ENCODE results near the gene RBBP8. TPM values are rescaled to one million over a fixed set of nuclear protein-coding genes. Genes with fewer than 3 reads are reported as not detected.
A peak's percentile ranks its signal among the peaks of the same experiment; 100 is the strongest.

Gene RBBP8
- polyA plus RNA-seq, 3 donors: 5.8 to 9.6 (median 7.8) TPM

- Histone ChIP-seq H3K27ac (ENCODE audit: low read depth in 1 of 2, low read length in 2 of 2) (no peak overlapping the region), H3K79me2 (ENCODE audit: insufficient read depth, low read length) (no peaks in the 10 kb centered on the region), H3K27me3 (ENCODE audit: control insufficient read depth in 2 of 2, insufficient read depth in 2 of 2, low read length in 2 of 2) (no peaks in the 10 kb centered on the region), H3K4me1 (ENCODE audit: control insufficient read depth in 1 of 2, insufficient read depth in 2 of 2, low read length in 2 of 2) (peaks cover 6 to 9% of the 10 kb centered on the region in 2 donors), H3K4me2 (replicated peaks; ENCODE audit: extremely low read depth, low read length, poor library complexity, severe bottlenecking) (no peak overlapping the region), H3K9me3 (replicated peaks in 1 of 2; ENCODE audit: control insufficient read depth in 1 of 2, insufficient read depth in 1 of 2, low read length in 2 of 2) (no peaks in the 10 kb centered on the region), H4K20me1 (ENCODE audit: insufficient read depth, low read length) (no peaks in the 10 kb centered on the region), H3K9ac (ENCODE audit: insufficient read depth, low read length, poor library complexity, severe bottlenecking) (no peak overlapping the region), H3K4me3 (replicated peaks in 1 of 3; ENCODE audit: low read depth in 2 of 3, low read length in 3 of 3) (no peak overlapping the region), H2AFZ (ENCODE audit: insufficient read depth, low read depth, low read length, poor library complexity, severe bottlenecking) (no peak overlapping the region), H3K36me3 (replicated peaks in 1 of 2; ENCODE audit: control insufficient read depth in 1 of 2, insufficient read depth in 2 of 2, low read length in 2 of 2) (peaks cover 0 to 45% of the 10 kb centered on the region in 2 donors)
- Mint-ChIP-seq H3K36me3 (peaks cover 16 to 21% of the 10 kb centered on the region in 2 donors), H3K27ac (peak overlapping the region in 3 of 7 donors; percentile 32 to 78 (median 50)), H3K27me3 (ENCODE audit: low read depth in 3 of 3) (no peaks in the 10 kb centered on the region), H3K9me3 (no peaks in the 10 kb centered on the region), H3K4me3 (no peak overlapping the region), H3K4me1 (peaks cover 16% of the 10 kb centered on the region)
- no CpG with 5 or more reads among the region's 1 CpG for WGBS (ENCODE audit: insufficient coverage)
- intact Hi-C loops (cut with micrococcal nuclease): loop anchor here in 1 of 2 donors (5.0 kb wide), 1 partner anchor 48 kb away; the partner anchor contains the start of gene RBBP8
- TF ChIP-seq CTCF (IDR thresholded peaks at IDR 0.05): no peak
- no peak for DNase-seq
Measured at GRCh38 chr18:22980394-22980793, 47.3 kb downstream of the RBBP8 start.

- intact Hi-C loops (cut with micrococcal nuclease): loop anchor here in 1 of 2 donors (5.0 kb wide), 1 partner anchor 49 kb away; the partner anchor contains the start of gene RBBP8
- Mint-ChIP-seq H3K36me3 (peaks cover 19 to 21% of the 10 kb centered on the region in 2 donors), H3K27me3 (ENCODE audit: low read depth in 3 of 3) (no peaks in the 10 kb centered on the region), H3K9me3 (no peaks in the 10 kb centered on the region), H3K27ac (peak overlapping the region in 5 of 7 donors; percentile 7 to 68 (median 51)), H3K4me3 (peak overlapping the region in 1 of 2 donors; percentile 22), H3K4me1 (peaks cover 10% of the 10 kb centered on the region)
- Histone ChIP-seq H3K4me2 (replicated peaks; ENCODE audit: extremely low read depth, low read length, poor library complexity, severe bottlenecking) (no peak overlapping the region), H3K9me3 (replicated peaks in 1 of 2; ENCODE audit: control insufficient read depth in 1 of 2, insufficient read depth in 1 of 2, low read length in 2 of 2) (no peaks in the 10 kb centered on the region), H3K4me1 (ENCODE audit: control insufficient read depth in 1 of 2, insufficient read depth in 2 of 2, low read length in 2 of 2) (peaks cover 0 to 2% of the 10 kb centered on the region in 2 donors), H4K20me1 (ENCODE audit: insufficient read depth, low read length) (no peaks in the 10 kb centered on the region), H3K79me2 (ENCODE audit: insufficient read depth, low read length) (no peaks in the 10 kb centered on the region), H3K4me3 (replicated peaks in 1 of 3; ENCODE audit: low read depth in 2 of 3, low read length in 3 of 3) (no peak overlapping the region), H3K9ac (ENCODE audit: insufficient read depth, low read length, poor library complexity, severe bottlenecking) (no peak overlapping the region), H3K27ac (ENCODE audit: low read depth in 1 of 2, low read length in 2 of 2) (peak overlapping the region in 1 of 2 donors; percentile 17), H3K27me3 (ENCODE audit: control insufficient read depth in 2 of 2, insufficient read depth in 2 of 2, low read length in 2 of 2) (no peaks in the 10 kb centered on the region), H3K36me3 (replicated peaks in 1 of 2; ENCODE audit: control insufficient read depth in 1 of 2, insufficient read depth in 2 of 2, low read length in 2 of 2) (peaks cover 2 to 51% of the 10 kb centered on the region in 2 donors), H2AFZ (ENCODE audit: insufficient read depth, low read depth, low read length, poor library complexity, severe bottlenecking) (peak overlapping the region; percentile 57)
- no peak for TF ChIP-seq CTCF (IDR thresholded peaks at IDR 0.05)
- 95% methylated on average over 3 of the region's 6 CpGs for WGBS (ENCODE audit: insufficient coverage)
- DNase-seq: no peak
Measured at GRCh38 chr18:22981274-22982133, 48.4 kb downstream of the RBBP8 start.
